Neural progenitor cell (in vitro differentiated cells): Measurements from ENCODE around the gene RNF220. TPM values are rescaled to one million over a fixed set of nuclear protein-coding genes. Genes with fewer than 3 reads are reported as not detected.

Experiments
- DNase-seq: peaks from one replicate; pipeline ENCODE4 v3.0.0-alpha.2; 2016; ENCODE audit warnings: low spot score
- H2AFZ ChIP-seq: fragments of 200-600 bp; sonication (generic); replicated peaks from 2 replicates; pipeline ENCODE4 v1.6.1; 2016; ENCODE audit warnings: antibody characterized with exemption
- H3F3A ChIP-seq: fragments of 200-600 bp; sonication (generic); 2 replicates; pipeline ENCODE4 v1.6.1; 2016; ENCODE audit warnings: antibody characterized with exemption, low read depth
- H3K27ac ChIP-seq: fragments of 200-600 bp; sonication (generic); 2 replicates; pipeline ENCODE4 v1.5.1; 2016; ENCODE audit warnings: mild to moderate bottlenecking
- H3K27me3 ChIP-seq: fragments of 200-600 bp; sonication (generic); 2 replicates; pipeline ENCODE4 v1.6.1; 2016; ENCODE audit warnings: mild to moderate bottlenecking, moderate library complexity
- H3K36me3 ChIP-seq: fragments of 200-600 bp; sonication (generic); 2 replicates; pipeline ENCODE4 v1.5.1; 2016
- H3K4me1 ChIP-seq: fragments of 200-600 bp; sonication (generic); 2 replicates; pipeline ENCODE4 v1.6.1; 2016; ENCODE audit warnings: mixed run types
- H3K4me2 ChIP-seq: fragments of 200-600 bp; sonication (generic); 2 replicates; pipeline ENCODE4 v1.6.1; 2016
- H3K4me3 ChIP-seq: fragments of 200-600 bp; sonication (generic); 2 replicates; pipeline ENCODE4 v1.5.1; 2016
- H3K79me2 ChIP-seq: fragments of 200-600 bp; sonication (generic); 2 replicates; pipeline ENCODE4 v1.6.1; 2016; ENCODE audit warnings: low read depth
- H3K9ac ChIP-seq: fragments of 200-600 bp; sonication (generic); 2 replicates; pipeline ENCODE4 v1.6.1; 2016
- H3K9me3 ChIP-seq: fragments of 200-600 bp; sonication (generic); 2 replicates; pipeline ENCODE4 v1.5.1; 2016; ENCODE audit warnings: low read depth
- H4K20me1 ChIP-seq: fragments of 200-600 bp; sonication (generic); 2 replicates; pipeline ENCODE4 v1.6.1; 2016; ENCODE audit warnings: low read depth
- H3K27ac Mint-ChIP-seq: 3 replicates; pipeline ENCODE4 v1.8.0; 2021; ENCODE audit warnings: mixed read lengths
- H3K27me3 Mint-ChIP-seq: 2 replicates; pipeline ENCODE4 v1.8.0; 2022; ENCODE audit warnings: low read depth, mild to moderate bottlenecking, inconsistent platforms, moderate library complexity, mixed read lengths; ENCODE audit not compliant: insufficient read depth
- H3K36me3 Mint-ChIP-seq: 3 replicates; pipeline ENCODE4 v1.8.0; 2021; ENCODE audit warnings: mixed read lengths
- H3K4me1 Mint-ChIP-seq: 3 replicates; pipeline ENCODE4 v1.8.0; 2021; ENCODE audit warnings: mixed read lengths
- H3K4me3 Mint-ChIP-seq: 3 replicates; pipeline ENCODE4 v1.8.0; 2021; ENCODE audit warnings: mild to moderate bottlenecking, moderate library complexity, mixed read lengths
- H3K9me3 Mint-ChIP-seq: 3 replicates; pipeline ENCODE4 v1.8.0; 2020; ENCODE audit warnings: mixed read lengths
- CTCF ChIP-seq: fragments of 200-600 bp; sonication (generic); IDR thresholded peaks from 2 replicates; pipeline ENCODE4 v1.5.1; 2017; ENCODE audit warnings: antibody characterized with exemption, mild to moderate bottlenecking
- EZH2 ChIP-seq: fragments of 200-600 bp; sonication (generic); IDR thresholded peaks from 2 replicates; pipeline ENCODE4 v1.6.1; 2017; ENCODE audit warnings: antibody characterized with exemption, mild to moderate bottlenecking, moderate library complexity
- EZH2phosphoT487 ChIP-seq: fragments of 200-600 bp; sonication (generic); IDR thresholded peaks from 2 replicates; pipeline ENCODE4 v1.6.1; 2017; ENCODE audit warnings: antibody characterized with exemption
- total RNA-seq: library from RNA; depleted of rRNA; stranded (reverse); fragments of >200 nt; gene quantifications from 2 replicates; pipeline ENCODE4 v1.2.3, GENCODE V29; 2015; ENCODE audit warnings: low replicate concordance

Gene RNF220
- total RNA-seq, 1 donor from 2014 or later, result 93.8 TPM

- H3K4me2 ChIP-seq, result peak overlapping the region; percentile 79
- no peaks in the 10 kb centered on the region for H3K79me2 ChIP-seq
- H3K27ac ChIP-seq, result no peak overlapping the region
- H3K4me1 ChIP-seq, result peaks cover 20% of the 10 kb centered on the region
- peaks cover 7% of the 10 kb centered on the region for H3K9me3 Mint-ChIP-seq
- peak overlapping the region; percentile 38 for H3K4me3 ChIP-seq
- DNase-seq, result peak; percentile 67
- H3K9ac ChIP-seq, result no peak overlapping the region
- peaks cover 94% of the 10 kb centered on the region for H3K27me3 ChIP-seq
- peaks cover 18% of the 10 kb centered on the region for H3F3A ChIP-seq
- peaks cover 28% of the 10 kb centered on the region for H3K27me3 Mint-ChIP-seq
- no peak overlapping the region for H2AFZ ChIP-seq
- peaks cover 4% of the 10 kb centered on the region for H3K36me3 Mint-ChIP-seq
- H3K36me3 ChIP-seq, result no peaks in the 10 kb centered on the region
- peak; percentile 6 for TF ChIP-seq EZH2phosphoT487
- TF ChIP-seq CTCF, result peak; percentile 5
- TF ChIP-seq EZH2, result no peak
- peak overlapping the region; percentile 15 for H3K4me3 Mint-ChIP-seq
- H4K20me1 ChIP-seq, result peaks cover 29% of the 10 kb centered on the region
- H3K27ac Mint-ChIP-seq, result no peak overlapping the region
- no peaks in the 10 kb centered on the region for H3K9me3 ChIP-seq
- peaks cover 10% of the 10 kb centered on the region for H3K4me1 Mint-ChIP-seq
Observed at GRCh38 chr1:44523593-44524591, 118.8 kb downstream of the RNF220 start.

GRCh38 chr1:44524655-44525500 lies 119.8 kb downstream of the RNF220 start:
- Histone ChIP-seq H3K36me3 (no peaks in the 10 kb centered on the region), H4K20me1 (peaks cover 29% of the 10 kb centered on the region), H3K4me2 (peak overlapping the region; percentile 79), H3K4me1 (peaks cover 20% of the 10 kb centered on the region), H3F3A (peaks cover 18% of the 10 kb centered on the region), H3K9ac (no peak overlapping the region), H3K27ac (no peak overlapping the region), H2AFZ (no peak overlapping the region), H3K4me3 (peak overlapping the region; percentile 38), H3K27me3 (peaks cover 88% of the 10 kb centered on the region), H3K79me2 (no peaks in the 10 kb centered on the region), H3K9me3 (no peaks in the 10 kb centered on the region)
- Mint-ChIP-seq H3K36me3 (peaks cover under 1% of the 10 kb centered on the region), H3K9me3 (peaks cover 3% of the 10 kb centered on the region), H3K4me3 (no peak overlapping the region), H3K4me1 (peaks cover 10% of the 10 kb centered on the region), H3K27ac (no peak overlapping the region), H3K27me3 (peaks cover 24% of the 10 kb centered on the region)
- TF ChIP-seq EZH2phosphoT487 (peak; percentile 15), CTCF (no peak), EZH2 (peak; percentile 69)
- peak; percentile 61 for DNase-seq

- Histone ChIP-seq H4K20me1 (peaks cover 29% of the 10 kb centered on the region), H3K4me3 (no peak overlapping the region), H2AFZ (no peak overlapping the region), H3K4me1 (peaks cover 20% of the 10 kb centered on the region), H3K27ac (no peak overlapping the region), H3K9me3 (no peaks in the 10 kb centered on the region), H3K4me2 (no peak overlapping the region), H3K27me3 (peaks cover 86% of the 10 kb centered on the region), H3K36me3 (no peaks in the 10 kb centered on the region), H3F3A (peaks cover 18% of the 10 kb centered on the region), H3K9ac (no peak overlapping the region), H3K79me2 (no peaks in the 10 kb centered on the region)
- Mint-ChIP-seq H3K27ac (no peak overlapping the region), H3K4me1 (peaks cover 10% of the 10 kb centered on the region), H3K27me3 (peaks cover 13% of the 10 kb centered on the region), H3K36me3 (no peaks in the 10 kb centered on the region), H3K9me3 (no peaks in the 10 kb centered on the region), H3K4me3 (no peak overlapping the region)
- no peak for TF ChIP-seq CTCF
- TF ChIP-seq EZH2phosphoT487, result no peak
- no peak for TF ChIP-seq EZH2
- DNase-seq, result no peak
Observed at GRCh38 chr1:44526295-44527073, 121.4 kb downstream of the RNF220 start.
